Fibroblast of the aortic adventitia (primary cell): ENCODE data around the gene ITGA2B. TPM values are rescaled to one million over a fixed set of nuclear protein-coding genes. Genes with fewer than 3 reads are reported as not detected.
"Not testable (repeated sequence)": the region's sequence is repeated elsewhere in the genome, so short reads cannot be mapped to it uniquely, and the experiment has no call there.

Experiments used
- DNase-seq: peaks from one replicate; pipeline ENCODE4 v3.0.0-alpha.2; 2010; ENCODE audit warnings: low read depth
- H3K4me3 ChIP-seq: 2 replicates; pipeline ENCODE4 v1.5.1; 2011; ENCODE audit warnings: low read depth, mild to moderate bottlenecking, control low read depth, low read length, moderate library complexity
- total RNA-seq: library from RNA; depleted of rRNA; stranded (reverse); fragments of >200 nt; gene quantifications from 2 replicates; pipeline ENCODE4 v1.2.3, GENCODE V29; 2012; ENCODE audit warnings: low replicate concordance
- TF ChIP-seq, protein P1 (sequence below): IDR thresholded peaks from 2 replicates; pipeline ENCODE4 v1.5.1; 2011; ENCODE audit warnings: mild to moderate bottlenecking, low read length, control low read depth, inconsistent platforms; ENCODE audit not compliant: insufficient read depth

Gene ITGA2B
- total RNA-seq, 1 donor = 0.36 TPM

GRCh38 chr17:44367231-44367979 is 22.0 kb downstream of the ITGA2B start:
- H3K4me3 ChIP-seq = no peak overlapping the region
- TF ChIP-seq, protein P1, sequence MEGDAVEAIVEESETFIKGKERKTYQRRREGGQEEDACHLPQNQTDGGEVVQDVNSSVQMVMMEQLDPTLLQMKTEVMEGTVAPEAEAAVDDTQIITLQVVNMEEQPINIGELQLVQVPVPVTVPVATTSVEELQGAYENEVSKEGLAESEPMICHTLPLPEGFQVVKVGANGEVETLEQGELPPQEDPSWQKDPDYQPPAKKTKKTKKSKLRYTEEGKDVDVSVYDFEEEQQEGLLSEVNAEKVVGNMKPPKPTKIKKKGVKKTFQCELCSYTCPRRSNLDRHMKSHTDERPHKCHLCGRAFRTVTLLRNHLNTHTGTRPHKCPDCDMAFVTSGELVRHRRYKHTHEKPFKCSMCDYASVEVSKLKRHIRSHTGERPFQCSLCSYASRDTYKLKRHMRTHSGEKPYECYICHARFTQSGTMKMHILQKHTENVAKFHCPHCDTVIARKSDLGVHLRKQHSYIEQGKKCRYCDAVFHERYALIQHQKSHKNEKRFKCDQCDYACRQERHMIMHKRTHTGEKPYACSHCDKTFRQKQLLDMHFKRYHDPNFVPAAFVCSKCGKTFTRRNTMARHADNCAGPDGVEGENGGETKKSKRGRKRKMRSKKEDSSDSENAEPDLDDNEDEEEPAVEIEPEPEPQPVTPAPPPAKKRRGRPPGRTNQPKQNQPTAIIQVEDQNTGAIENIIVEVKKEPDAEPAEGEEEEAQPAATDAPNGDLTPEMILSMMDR = no peak
- DNase-seq = peak; percentile 22

DNA sequence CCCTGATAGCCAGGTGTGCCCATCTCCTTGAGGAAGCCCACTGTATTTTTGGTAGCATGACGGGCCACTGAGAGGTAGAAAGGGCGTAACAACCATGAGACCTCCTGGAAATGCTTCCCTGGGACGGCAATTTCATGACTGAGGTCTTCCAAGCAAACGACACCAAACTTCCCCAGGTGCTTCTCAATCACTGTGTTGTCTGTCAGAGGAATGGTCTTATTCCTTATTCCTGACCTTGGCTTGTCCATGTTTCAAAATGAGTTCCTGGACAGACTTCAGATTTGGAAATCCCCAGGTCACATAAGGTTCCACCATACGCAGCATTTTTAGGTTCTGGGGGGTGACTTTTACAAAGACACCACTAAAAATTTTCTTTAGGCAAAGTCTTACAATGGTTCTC is 24.4 kb downstream of the ITGA2B start:
- not testable (repeated sequence) for H3K4me3 ChIP-seq, DNase-seq

DNA sequence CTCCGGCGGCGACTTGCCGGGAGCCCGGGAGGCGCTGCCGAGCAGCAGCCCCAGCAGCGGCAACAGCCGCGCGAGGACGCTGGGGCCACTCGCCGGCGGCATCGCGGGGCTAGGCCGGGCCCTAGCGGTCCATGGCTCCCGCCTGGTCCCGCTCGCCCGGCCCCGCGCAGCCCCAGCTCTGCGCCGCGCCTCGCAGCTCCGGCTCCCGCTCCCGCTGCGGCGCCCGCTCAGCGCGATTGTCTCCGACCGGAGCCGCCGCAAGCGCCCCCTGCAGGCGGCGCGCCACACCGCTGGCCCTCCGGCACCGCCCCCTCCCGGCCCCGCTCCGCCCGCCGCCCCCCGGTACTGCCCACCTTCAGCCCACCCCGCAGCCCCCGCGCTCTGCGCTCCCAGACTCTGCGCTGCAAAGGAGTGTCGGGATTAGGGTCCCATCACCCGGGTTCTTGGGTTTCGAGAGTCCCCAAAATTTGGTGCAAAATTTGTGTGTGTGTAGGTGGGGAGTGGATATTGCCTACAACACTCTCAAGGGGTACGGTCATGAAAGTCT is 25.8 kb downstream of the ITGA2B start, which contains the start of gene FAM171A2:
Gene FAM171A2 (minus strand): TSS at position 241 of the 547 bp plus-strand sequence. CDS start 139 bp downstream, at position 102.
- H3K4me3 ChIP-seq = peak within 1 kb of the TSS; percentile 72
- TF ChIP-seq, protein P1 = peak; percentile 62
- DNase-seq = peak; percentile 43

DNA sequence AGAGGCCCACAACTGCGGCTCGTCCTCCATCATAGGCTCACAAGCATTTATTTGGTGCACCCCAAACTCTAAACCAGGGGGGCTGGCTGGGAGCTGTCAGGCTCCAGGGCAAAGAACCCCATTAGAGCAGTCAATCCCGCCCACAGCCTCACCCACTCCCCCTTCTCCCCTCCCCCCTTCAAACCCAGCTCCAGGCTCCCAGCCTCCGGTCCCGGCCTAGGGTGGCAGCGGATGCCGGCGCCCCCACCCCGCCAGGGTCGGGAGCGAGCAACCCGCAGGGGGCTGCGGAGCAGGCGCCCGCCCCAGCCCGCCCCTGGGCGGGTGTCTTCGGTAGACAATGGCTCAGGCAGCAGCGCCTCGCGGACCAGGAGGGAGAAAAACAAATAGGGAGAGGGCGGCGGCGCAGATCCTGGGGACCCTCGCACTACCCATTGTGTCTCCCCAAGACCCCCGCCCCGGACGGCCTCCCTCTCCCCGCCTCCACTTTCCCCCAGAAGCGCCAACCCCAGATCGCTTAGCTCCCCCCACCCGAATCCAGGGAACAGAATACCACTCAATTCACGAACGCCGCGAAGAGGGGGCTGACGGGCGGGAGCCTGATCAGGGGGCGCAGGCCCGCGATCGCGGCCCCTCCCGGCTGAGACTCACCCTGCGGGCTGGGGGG is 26.4 kb downstream of the ITGA2B start:
- TF ChIP-seq, protein P1 = no peak
- no peak for DNase-seq

DNA sequence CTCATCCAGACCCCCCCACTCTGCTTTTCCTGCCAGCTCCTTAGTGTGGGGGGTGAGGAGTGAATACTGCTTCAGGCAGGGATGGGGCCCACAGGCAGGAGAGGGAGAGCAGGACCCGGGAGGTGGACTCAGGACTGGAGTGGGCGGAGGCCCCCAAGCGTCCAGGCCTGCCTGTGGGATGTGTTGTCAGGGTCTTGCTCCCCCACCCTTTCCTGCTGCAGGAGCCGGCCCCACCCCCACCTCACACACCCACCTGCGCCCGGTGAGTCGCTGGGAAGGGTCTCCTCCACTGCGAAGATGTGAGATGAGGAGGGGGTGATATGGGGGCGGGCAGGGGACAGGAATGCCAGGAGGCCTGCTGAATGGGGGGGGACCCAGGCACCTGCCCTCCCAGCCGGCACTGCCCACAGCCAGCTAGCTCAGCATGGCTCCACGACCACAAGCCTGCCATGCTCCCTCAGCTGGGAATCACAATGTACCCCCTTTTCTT is 26.9 kb downstream of the ITGA2B start:
- TF ChIP-seq, protein P1 = no peak
- H3K4me3 ChIP-seq = peak overlapping the region; percentile 72
- DNase-seq = no peak

More for the DNA sequence above, 26.4 kb downstream of the ITGA2B start:
- peak overlapping the region; percentile 72 for H3K4me3 ChIP-seq

- DNase-seq = no peak
- no peak overlapping the region for H3K4me3 ChIP-seq
- TF ChIP-seq, protein P1 = no peak
Observed at GRCh38 chr17:44361292-44362260, 27.9 kb downstream of the ITGA2B start.
